Smooth muscle cell (in vitro differentiated cells): ENCODE results near the gene USHBP1. TPM values are rescaled to one million over a fixed set of nuclear protein-coding genes. Genes with fewer than 3 reads are reported as not detected.

Experiments used
- DNase-seq: peaks from one replicate; lab custom pipeline; 2025; ENCODE audit not compliant: unreplicated experiment; lab: John Stamatoyannopoulos, UW
- H2AFZ ChIP-seq: fragments of 200-600 bp; sonication (generic); 2 replicates; pipeline ENCODE4 v1.6.0; 2016; ENCODE audit warnings: antibody characterized with exemption, low read depth, mild to moderate bottlenecking
- H3F3A ChIP-seq: fragments of 200-600 bp; sonication (generic); 2 replicates; pipeline ENCODE4 v1.6.0; 2017; ENCODE audit warnings: antibody characterized with exemption, low read depth
- H3K27ac ChIP-seq: fragments of 200-600 bp; sonication (generic); 2 replicates; pipeline ENCODE4 v1.5.1; 2016; ENCODE audit warnings: low read depth, mild to moderate bottlenecking
- H3K27me3 ChIP-seq: fragments of 200-600 bp; sonication (generic); 2 replicates; pipeline ENCODE4 v1.6.1; 2016; ENCODE audit warnings: low read depth, mild to moderate bottlenecking
- H3K36me3 ChIP-seq: fragments of 200-600 bp; sonication (generic); 2 replicates; pipeline ENCODE4 v1.5.1; 2016; ENCODE audit warnings: low read depth
- H3K4me1 ChIP-seq: fragments of 200-600 bp; sonication (generic); 2 replicates; pipeline ENCODE4 v1.5.1; 2016; ENCODE audit warnings: low read depth
- H3K4me2 ChIP-seq: fragments of 200-600 bp; sonication (generic); 2 replicates; pipeline ENCODE4 v1.6.0; 2016; ENCODE audit warnings: mild to moderate bottlenecking
- H3K4me3 ChIP-seq: fragments of 200-600 bp; sonication (generic); 2 replicates; pipeline ENCODE4 v1.5.1; 2016; ENCODE audit warnings: mild to moderate bottlenecking
- H3K79me2 ChIP-seq: fragments of 200-600 bp; sonication (generic); 2 replicates; pipeline ENCODE4 v1.6.0; 2016; ENCODE audit warnings: low read depth, mild to moderate bottlenecking
- H3K9ac ChIP-seq: fragments of 200-600 bp; sonication (generic); 2 replicates; pipeline ENCODE4 v1.6.0; 2016; ENCODE audit warnings: low read depth
- H3K9me3 ChIP-seq: fragments of 200-600 bp; sonication (generic); replicated peaks from 2 replicates; pipeline ENCODE4 v1.5.1; 2016; ENCODE audit warnings: low read depth
- H4K20me1 ChIP-seq: fragments of 200-600 bp; sonication (generic); 2 replicates; pipeline ENCODE4 v1.6.0; 2016; ENCODE audit warnings: low read depth
- CTCF ChIP-seq: fragments of 200-600 bp; sonication (generic); IDR thresholded peaks from 2 replicates; pipeline ENCODE4 v1.5.1; 2017; ENCODE audit warnings: borderline replicate concordance, mild to moderate bottlenecking, antibody characterized with exemption; ENCODE audit not compliant: insufficient read depth, poor library complexity, severe bottlenecking
- WGBS: methylation state at CpG from one replicate; pipeline ENCODE4 v1.1.7; 2016; ENCODE audit warnings: low lambda C conversion rate; 5-methylcytosine and 5-hydroxymethylcytosine counted together
- polyA plus RNA-seq: library from polyadenylated mRNA; unstranded; fragments of >200 nt; fragmentation: Nextera tagmentation; extraction: Ambion mirVana; gene quantifications from 2 replicates; pipeline ENCODE4 v1.2.1, GENCODE V29; 2016
- total RNA-seq: library from RNA; depleted of rRNA; stranded (reverse); fragments of >200 nt; gene quantifications from 2 replicates; pipeline ENCODE4 v1.2.3, GENCODE V29; 2014

The USHBP1 gene
- total and polyA plus RNA-seq, 2 experiments from 2014 or later, result not detected

GRCh38 chr19:17200408-17201079 is 64.0 kb downstream of the USHBP1 start:
- Histone ChIP-seq H3K4me3 (no peak overlapping the region), H3K9ac (no peak overlapping the region), H3K4me2 (no peak overlapping the region), H3K4me1 (no peaks in the 10 kb centered on the region), H3K36me3 (peaks cover 5% of the 10 kb centered on the region), H3F3A (no peaks in the 10 kb centered on the region), H4K20me1 (no peaks in the 10 kb centered on the region), H3K79me2 (no peaks in the 10 kb centered on the region), H3K9me3 (no peaks in the 10 kb centered on the region), H3K27me3 (no peaks in the 10 kb centered on the region), H2AFZ (no peak overlapping the region), H3K27ac (no peak overlapping the region)
- WGBS, result 95% methylated on average over 16 of the region's 16 CpGs
- TF ChIP-seq CTCF, result no peak
- no peak for DNase-seq

Other genes starting within 250 kb of the USHBP1 start
- gene CPAMD8, start 237.9 kb downstream of the USHBP1 start, total RNA-seq, result 0.81 and 2.6 TPM in 2 replicates
- gene CPAMD8, start 237.9 kb downstream of the USHBP1 start, polyA plus RNA-seq, result 6.9 and 9.4 TPM in 2 replicates
- gene HAUS8, start 189.3 kb downstream of the USHBP1 start, total RNA-seq, result 3.3 and 7.4 TPM in 2 replicates
- gene HAUS8, start 189.3 kb downstream of the USHBP1 start, polyA plus RNA-seq, result 6.3 and 8.5 TPM in 2 replicates
- 44.6 and 48.7 TPM in 2 replicates for gene MYO9B, start 189.0 kb downstream of the USHBP1 start, total RNA-seq
- gene MYO9B, start 189.0 kb downstream of the USHBP1 start, polyA plus RNA-seq, result 46.6 and 49.4 TPM in 2 replicates
- 12.8 and 16.4 TPM in 2 replicates for gene USE1, start 49.4 kb downstream of the USHBP1 start, total RNA-seq
- gene USE1, start 49.4 kb downstream of the USHBP1 start, polyA plus RNA-seq, result 28.8 and 45.4 TPM in 2 replicates
- gene OCEL1, start 38.5 kb downstream of the USHBP1 start, total RNA-seq, result 2.9 and 3.2 TPM in 2 replicates
- gene OCEL1, start 38.5 kb downstream of the USHBP1 start, polyA plus RNA-seq, result 34.9 and 41.3 TPM in 2 replicates
- 47.8 and 57.4 TPM in 2 replicates for gene NR2F6, start 18.8 kb downstream of the USHBP1 start, total RNA-seq
- gene NR2F6, start 18.8 kb downstream of the USHBP1 start, polyA plus RNA-seq, result 99.8 and 104 TPM in 2 replicates
- gene BABAM1, start 2.7 kb upstream of the USHBP1 start, total RNA-seq, result 62.0 and 69.8 TPM in 2 replicates
- gene BABAM1, start 2.7 kb upstream of the USHBP1 start, polyA plus RNA-seq, result 108 and 110 TPM in 2 replicates
- gene ANKLE1, start 17.2 kb upstream of the USHBP1 start, total RNA-seq, result 0.36 and 1.0 TPM in 2 replicates
- gene ANKLE1, start 17.2 kb upstream of the USHBP1 start, polyA plus RNA-seq, result 0.61 and 1.3 TPM in 2 replicates
- 6.1 and 9.2 TPM in 2 replicates for gene ABHD8, start 38.7 kb upstream of the USHBP1 start, total RNA-seq
- 15.1 and 16.6 TPM in 2 replicates for gene ABHD8, start 38.7 kb upstream of the USHBP1 start, polyA plus RNA-seq
- 32.0 and 67.2 TPM in 2 replicates for gene MRPL34, start 41.1 kb upstream of the USHBP1 start, total RNA-seq
- 78.6 and 84.2 TPM in 2 replicates for gene MRPL34, start 41.1 kb upstream of the USHBP1 start, polyA plus RNA-seq
- gene DDA1, start 44.8 kb upstream of the USHBP1 start, total RNA-seq, result 26.5 and 26.9 TPM in 2 replicates
- gene DDA1, start 44.8 kb upstream of the USHBP1 start, polyA plus RNA-seq, result 51.8 and 72.4 TPM in 2 replicates
- gene ANO8, start 70.1 kb upstream of the USHBP1 start, total RNA-seq, result 6.4 and 8.0 TPM in 2 replicates
- gene ANO8, start 70.1 kb upstream of the USHBP1 start, polyA plus RNA-seq, result 1.3 and 2.4 TPM in 2 replicates
- gene GTPBP3, start 72.8 kb upstream of the USHBP1 start, total RNA-seq, result 11.7 and 16.5 TPM in 2 replicates
- gene GTPBP3, start 72.8 kb upstream of the USHBP1 start, polyA plus RNA-seq, result 19.6 and 23.3 TPM in 2 replicates
- 0.31 TPM in 1 of 2 replicates, not detected in the other for gene PLVAP, start 112.6 kb upstream of the USHBP1 start, total RNA-seq
- gene PLVAP, start 112.6 kb upstream of the USHBP1 start, polyA plus RNA-seq, result not detected in 2 replicates
- not detected in 2 replicates for gene CCDC194, start 129.5 kb upstream of the USHBP1 start, total RNA-seq
- gene CCDC194, start 129.5 kb upstream of the USHBP1 start, polyA plus RNA-seq, result not detected in 2 replicates
- gene BST2, start 140.9 kb upstream of the USHBP1 start, total RNA-seq, result 3.7 and 5.2 TPM in 2 replicates
- 14.4 and 22.4 TPM in 2 replicates for gene BST2, start 140.9 kb upstream of the USHBP1 start, polyA plus RNA-seq
- 46.6 and 68.1 TPM in 2 replicates for gene MVB12A, start 155.3 kb upstream of the USHBP1 start, total RNA-seq
- gene MVB12A, start 155.3 kb upstream of the USHBP1 start, polyA plus RNA-seq, result 89.6 and 98.1 TPM in 2 replicates
- 0.31 and 1.5 TPM in 2 replicates for gene TMEM221, start 183.9 kb upstream of the USHBP1 start, total RNA-seq
- 0.63 and 1.5 TPM in 2 replicates for gene TMEM221, start 183.9 kb upstream of the USHBP1 start, polyA plus RNA-seq
- 0.45 TPM in 1 of 2 replicates, not detected in the other for gene NXNL1, start 196.2 kb upstream of the USHBP1 start, total RNA-seq
- not detected in 2 replicates for gene NXNL1, start 196.2 kb upstream of the USHBP1 start, polyA plus RNA-seq
- 6.8 and 9.7 TPM in 2 replicates for gene SLC27A1, start 205.8 kb upstream of the USHBP1 start, total RNA-seq
- 11.5 and 11.6 TPM in 2 replicates for gene SLC27A1, start 205.8 kb upstream of the USHBP1 start, polyA plus RNA-seq
- 47.1 and 57.1 TPM in 2 replicates for gene PGLS, start 246.9 kb upstream of the USHBP1 start, total RNA-seq
- gene PGLS, start 246.9 kb upstream of the USHBP1 start, polyA plus RNA-seq, result 77.1 and 92.4 TPM in 2 replicates